Endothelial cell of umbilical vein (primary cell): ENCODE results near the gene TNNI3K.

Source experiments
- CTCF ChIP-seq, 2 donors: IDR thresholded peaks; 1 replicate in 1 of 2; 2 replicates in 1 of 2; pipeline ENCODE4 v1.5.1; 2011; ENCODE audit warnings: low read length in 2 of 2, mild to moderate bottlenecking in 2 of 2, moderate library complexity in 2 of 2, control low read depth in 1 of 2, inconsistent platforms in 1 of 2, low read depth in 1 of 2; ENCODE audit not compliant: insufficient read depth in 1 of 2; ENCODE audit errors: extremely low read depth in 1 of 2
- EZH2 ChIP-seq: IDR thresholded peaks from 2 replicates; pipeline ENCODE4 v1.6.1; 2012; ENCODE audit warnings: borderline replicate concordance, low read depth, mild to moderate bottlenecking, moderate library complexity, low read length, inconsistent platforms; ENCODE audit not compliant: severe bottlenecking
- FOS ChIP-seq: IDR thresholded peaks from 2 replicates; pipeline ENCODE4 v1.6.1; 2011; ENCODE audit warnings: mild to moderate bottlenecking, low read length, moderate library complexity, borderline replicate concordance; ENCODE audit not compliant: insufficient read depth
- JUN ChIP-seq: IDR thresholded peaks from 2 replicates; pipeline ENCODE4 v1.6.1; 2011; ENCODE audit warnings: borderline replicate concordance, low read depth; ENCODE audit not compliant: insufficient read length, insufficient read depth
- MAX ChIP-seq: IDR thresholded peaks from 2 replicates; pipeline ENCODE4 v1.6.1; 2011; ENCODE audit not compliant: insufficient read depth, insufficient read length
- MYC ChIP-seq: IDR thresholded peaks from one replicate; pipeline ENCODE4 v1.6.1; 2011; ENCODE audit warnings: mild to moderate bottlenecking, low read depth, low read length
- POLR2A ChIP-seq: IDR thresholded peaks from 2 replicates; pipeline ENCODE4 v1.6.1; 2012; ENCODE audit warnings: low read depth, mild to moderate bottlenecking, control low read depth, low read length
- POLR2AphosphoS5 ChIP-seq: IDR thresholded peaks from 2 replicates; pipeline ENCODE4 v1.6.1; 2012; ENCODE audit warnings: low read depth, mild to moderate bottlenecking, control low read depth, low read length, moderate library complexity; ENCODE audit not compliant: insufficient read depth

- TF ChIP-seq EZH2 (no peak), CTCF (IDR thresholded peaks at IDR 0.05; ENCODE audit: extremely low read depth in 1 of 2, insufficient read depth in 1 of 2, low read depth in 1 of 2, low read length in 2 of 2) (no peak), MAX (no peak), POLR2A (no peak), FOS (no peak), POLR2AphosphoS5 (no peak), JUN (no peak), MYC (no peak)
Measured at GRCh38 chr1:74215229-74215628, 20.0 kb upstream of the TNNI3K start.
